B cell (primary cell): Measurements from ENCODE around the gene MYL7. TPM values are rescaled to one million over a fixed set of nuclear protein-coding genes. Genes with fewer than 3 reads are reported as not detected.

ENCODE experiments used
- ATAC-seq: fragments of 200-7000 bp; cut with Tn5 transposase; one replicate; pipeline ENCODE4 v1.10.0; 2021; ENCODE audit warnings: low read depth, mild to moderate bottlenecking, moderate number of reproducible peaks, moderate library complexity
- CTCF ChIA-PET: fragments of 350-600 bp; sonication (Branson Sonifier 250); formaldehyde crosslinking; loops from one replicate; lab custom pipeline; 2021; ENCODE audit warnings: antibody characterized with exemption, inconsistent platforms; lab: Charles Lee
- POLR2A ChIA-PET: fragments of 350-600 bp; sonication (Branson Sonifier 250); formaldehyde crosslinking; loops from one replicate; lab custom pipeline; 2021; ENCODE audit warnings: antibody characterized with exemption; lab: Charles Lee
- DNase-seq: peaks from one replicate; pipeline ENCODE4 v3.0.0; 2013
- H2AFZ ChIP-seq: 2 replicates; pipeline ENCODE4 v1.6.1; 2012; ENCODE audit warnings: mild to moderate bottlenecking, low read depth, low read length; ENCODE audit not compliant: insufficient read depth, poor library complexity, severe bottlenecking
- H3K27ac ChIP-seq, 2 donors: 1 replicate in 1 of 2; 2 replicates in 1 of 2; pipeline ENCODE4 v1.5.1; 2012 to 2013; ENCODE audit warnings: low read length in 2 of 2, mild to moderate bottlenecking in 2 of 2, moderate library complexity in 1 of 2
- H3K27me3 ChIP-seq, 4 experiments: fragments of 200-600 bp in 1 of 4; sonication (generic) in 1 of 4; replicated peaks in 1 of 4; 1 replicate in 2 of 4; 2 replicates in 2 of 4; pipeline versions ENCODE4 v1.6.1 to v1.7.0; 2013 to 2016; ENCODE audit warnings: low read length in 3 of 4, mild to moderate bottlenecking in 2 of 4, mixed read lengths in 1 of 4, moderate library complexity in 1 of 4; ENCODE audit not compliant: insufficient read depth in 4 of 4, control insufficient read depth in 3 of 4; ENCODE audit errors: control extremely low read depth in 1 of 4
- H3K36me3 ChIP-seq, 2 experiments: replicated peaks in 1 of 2; 1 replicate in 1 of 2; 2 replicates in 1 of 2; pipeline versions ENCODE4 v1.6.1 to v1.7.1; 2013; ENCODE audit warnings: low read length in 1 of 2; ENCODE audit not compliant: insufficient read depth in 2 of 2, control insufficient read depth in 1 of 2; ENCODE audit errors: control extremely low read depth in 1 of 2, extremely low read depth in 1 of 2
- H3K4me1 ChIP-seq, 2 donors: fragments of 200-600 bp in 1 of 2; sonication (generic) in 1 of 2; 1 replicate in 1 of 2; 2 replicates in 1 of 2; pipeline versions ENCODE4 v1.5.1 to v1.6.1; 2013 to 2017; ENCODE audit warnings: low read length in 2 of 2; ENCODE audit not compliant: control insufficient read depth in 2 of 2, insufficient read depth in 2 of 2
- H3K4me2 ChIP-seq: replicated peaks from 2 replicates; pipeline ENCODE3; 2012; ENCODE audit warnings: mild to moderate bottlenecking, low read depth, low read length; ENCODE audit not compliant: poor library complexity, severe bottlenecking
- H3K4me3 ChIP-seq, 5 experiments: fragments of 200-600 bp in 1 of 5; sonication (generic) in 1 of 5; 1 replicate in 3 of 5; 2 replicates in 2 of 5; pipeline versions ENCODE4 v1.5.1 to v1.7.0; 2011 to 2016; ENCODE audit warnings: low read length in 4 of 5, mild to moderate bottlenecking in 4 of 5, low read depth in 2 of 5, control low read depth in 1 of 5, moderate library complexity in 1 of 5; ENCODE audit not compliant: insufficient read depth in 1 of 5; ENCODE audit errors: control extremely low read depth in 1 of 5, extremely low read depth in 1 of 5
- H3K79me2 ChIP-seq: fragments of 200-600 bp; sonication (generic); one replicate; pipeline ENCODE4 v1.6.0; 2016; ENCODE audit warnings: low read length; ENCODE audit not compliant: control insufficient read depth, insufficient read depth
- H3K9ac ChIP-seq: fragments of 200-600 bp; sonication (generic); 2 replicates; pipeline ENCODE4 v1.6.1; 2017; ENCODE audit warnings: mild to moderate bottlenecking, low read length, moderate library complexity
- H3K9me3 ChIP-seq, 3 donors: one replicate each; pipeline versions ENCODE4 v1.6.1 to v1.7.1; 2013; ENCODE audit warnings: low read length in 2 of 3; ENCODE audit not compliant: control insufficient read depth in 2 of 3, insufficient read depth in 1 of 3; ENCODE audit errors: control extremely low read depth in 1 of 3
- H4K20me1 ChIP-seq: 2 replicates; pipeline ENCODE4 v1.6.0; 2012; ENCODE audit warnings: mild to moderate bottlenecking, low read length; ENCODE audit not compliant: insufficient read depth, control insufficient read depth, poor library complexity, severe bottlenecking
- H3K27ac Mint-ChIP-seq: one replicate; pipeline ENCODE4 v1.8.0; 2021; ENCODE audit warnings: mixed read lengths
- H3K27me3 Mint-ChIP-seq: one replicate; pipeline ENCODE4 v1.8.0; 2021; ENCODE audit warnings: mixed read lengths
- H3K4me1 Mint-ChIP-seq: one replicate; pipeline ENCODE4 v1.8.0; 2021; ENCODE audit warnings: mixed read lengths
- H3K4me3 Mint-ChIP-seq: one replicate; pipeline ENCODE4 v1.8.0; 2021; ENCODE audit warnings: mixed read lengths
- H3K9me3 Mint-ChIP-seq: one replicate; pipeline ENCODE4 v1.8.0; 2022; ENCODE audit warnings: mixed read lengths; ENCODE audit not compliant: insufficient read depth
- EZH2 ChIP-seq: IDR thresholded peaks from 2 replicates; pipeline ENCODE4 v1.6.1; 2012; ENCODE audit warnings: borderline replicate concordance, low read depth, mild to moderate bottlenecking, moderate library complexity, low read length; ENCODE audit not compliant: insufficient read depth, poor library complexity, severe bottlenecking
- WGBS: methylation state at CpG from one replicate; pipeline ENCODE4 v1.1.5; 2013; ENCODE audit warnings: missing lambda C conversion rate; ENCODE audit not compliant: insufficient coverage; 5-methylcytosine and 5-hydroxymethylcytosine counted together
- intact Hi-C: fragments of 100-400 bp; cut with micrococcal nuclease; formaldehyde crosslinking; loops from one replicate; pipeline ENCODE4 v1.10.0; 2022
- polyA plus RNA-seq: library from polyadenylated mRNA; depleted of rRNA; stranded (reverse); fragments of >200 nt; gene quantifications from 2 replicates; pipeline ENCODE4 v1.2.3, GENCODE V29; 2012
- total RNA-seq, 2 donors: library from RNA; stranded (reverse); fragments of 120-200 nt in 1 of 2; gene quantifications; 1 replicate in 1 of 2; 2 replicates in 1 of 2; pipeline versions ENCODE4 v1.2.3 to v1.2.4, GENCODE V29; 2013 to 2022
- TF ChIP-seq, protein P1 (sequence below): fragments of 200-600 bp; IDR thresholded peaks from one replicate; pipeline ENCODE4 v1.8.0; 2022; ENCODE audit warnings: antibody characterized with exemption, mild to moderate bottlenecking

MYL7 gene
- total and polyA plus RNA-seq, 2 donors (not counting 1 experiment from before 2014, with no cell fraction given) = not detected

- WGBS = 83% methylated on average over 2 of the region's 5 CpGs
- Mint-ChIP-seq H3K27me3 (peaks cover 17% of the 10 kb centered on the region), H3K9me3 (peaks cover 2% of the 10 kb centered on the region), H3K4me1 (no peaks in the 10 kb centered on the region), H3K27ac (no peak overlapping the region), H3K4me3 (no peak overlapping the region)
- no peak overlapping the region for H2AFZ ChIP-seq
- ATAC-seq (no peak), DNase-seq (no peak)
- no peak overlapping the region for H3K9ac ChIP-seq
- H3K4me3 ChIP-seq = no peak overlapping the region
- H3K4me2 ChIP-seq = no peak overlapping the region
- ChIA-PET CTCF (no interaction called here), POLR2A (interaction anchor here (0.8 kb wide), 1 partner anchor 15 kb away, joined by 3 read pairs; no protein-coding TSS in a partner anchor)
- H3K36me3 ChIP-seq = no peaks in the 10 kb centered on the region
- peaks cover 0 to 8% (median 0%) of the 10 kb centered on the region in 3 donors for H3K9me3 ChIP-seq
- intact Hi-C loops = no loop called here
- no peak for TF ChIP-seq EZH2
- H3K4me1 ChIP-seq = no peaks in the 10 kb centered on the region
- H3K27ac ChIP-seq = no peak overlapping the region
- H4K20me1 ChIP-seq = no peaks in the 10 kb centered on the region
- H3K79me2 ChIP-seq = no peaks in the 10 kb centered on the region
- H3K27me3 ChIP-seq = peaks cover 0 to 6% (median 0%) of the 10 kb centered on the region in 4 experiments
These were observed 44.6 kb upstream of the MYL7 start for GRCh38 chr7:44185729-44186128.

DNA sequence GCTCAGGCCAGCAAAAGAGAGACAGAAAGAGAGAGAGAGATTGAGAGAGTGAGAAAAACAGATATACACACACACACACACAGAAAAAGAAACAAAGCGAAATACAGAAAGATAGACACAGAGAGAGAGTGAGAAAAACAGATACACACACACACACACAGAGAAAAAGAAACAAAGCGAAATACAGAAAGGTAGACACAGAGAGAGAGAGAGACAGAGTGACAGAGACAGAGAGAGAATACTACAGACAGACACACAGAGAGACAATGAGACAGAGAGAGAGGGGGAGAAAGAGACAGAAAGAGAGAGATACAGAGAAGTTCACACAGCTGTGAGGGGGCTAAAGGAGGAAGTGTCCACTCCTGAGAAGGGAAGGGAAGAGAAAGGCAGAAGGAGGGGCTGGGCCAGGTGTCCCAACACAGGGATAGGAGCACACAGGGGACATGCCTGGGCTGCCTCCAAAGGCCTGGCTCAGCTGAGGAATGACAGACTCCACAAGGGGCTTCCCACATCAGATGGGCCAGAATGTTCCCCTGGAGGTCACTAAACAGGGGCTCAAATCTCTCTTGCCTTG is 43.8 kb upstream of the MYL7 start:
- H3K4me1 ChIP-seq = no peaks in the 10 kb centered on the region
- no peak for DNase-seq
- ATAC-seq = no peak
- H4K20me1 ChIP-seq = no peaks in the 10 kb centered on the region
- H3K4me3 ChIP-seq = no peak overlapping the region
- H3K27me3 Mint-ChIP-seq = peaks cover 14% of the 10 kb centered on the region
- H3K27me3 ChIP-seq = peaks cover 0 to 6% (median 0%) of the 10 kb centered on the region in 4 experiments
- no peaks in the 10 kb centered on the region for H3K36me3 ChIP-seq
- no peaks in the 10 kb centered on the region for H3K4me1 Mint-ChIP-seq
- H3K9me3 ChIP-seq = peaks cover 0 to 8% (median 0%) of the 10 kb centered on the region in 3 donors
- POLR2A ChIA-PET = no interaction called here
- CTCF ChIA-PET = no interaction called here
- H2AFZ ChIP-seq = peak overlapping the region; percentile 1
- intact Hi-C loops = no loop called here
- no peak overlapping the region for H3K27ac ChIP-seq
- H3K9me3 Mint-ChIP-seq = peaks cover 2% of the 10 kb centered on the region
- TF ChIP-seq, protein P1, sequence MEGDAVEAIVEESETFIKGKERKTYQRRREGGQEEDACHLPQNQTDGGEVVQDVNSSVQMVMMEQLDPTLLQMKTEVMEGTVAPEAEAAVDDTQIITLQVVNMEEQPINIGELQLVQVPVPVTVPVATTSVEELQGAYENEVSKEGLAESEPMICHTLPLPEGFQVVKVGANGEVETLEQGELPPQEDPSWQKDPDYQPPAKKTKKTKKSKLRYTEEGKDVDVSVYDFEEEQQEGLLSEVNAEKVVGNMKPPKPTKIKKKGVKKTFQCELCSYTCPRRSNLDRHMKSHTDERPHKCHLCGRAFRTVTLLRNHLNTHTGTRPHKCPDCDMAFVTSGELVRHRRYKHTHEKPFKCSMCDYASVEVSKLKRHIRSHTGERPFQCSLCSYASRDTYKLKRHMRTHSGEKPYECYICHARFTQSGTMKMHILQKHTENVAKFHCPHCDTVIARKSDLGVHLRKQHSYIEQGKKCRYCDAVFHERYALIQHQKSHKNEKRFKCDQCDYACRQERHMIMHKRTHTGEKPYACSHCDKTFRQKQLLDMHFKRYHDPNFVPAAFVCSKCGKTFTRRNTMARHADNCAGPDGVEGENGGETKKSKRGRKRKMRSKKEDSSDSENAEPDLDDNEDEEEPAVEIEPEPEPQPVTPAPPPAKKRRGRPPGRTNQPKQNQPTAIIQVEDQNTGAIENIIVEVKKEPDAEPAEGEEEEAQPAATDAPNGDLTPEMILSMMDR = no peak
- TF ChIP-seq EZH2 = no peak
- H3K79me2 ChIP-seq = no peaks in the 10 kb centered on the region
- H3K27ac Mint-ChIP-seq = no peak overlapping the region
- H3K4me3 Mint-ChIP-seq = no peak overlapping the region
- H3K4me2 ChIP-seq = no peak overlapping the region
- H3K9ac ChIP-seq = no peak overlapping the region
- WGBS = no CpG with 5 or more reads among the region's 2 CpGs
